IMR-90 (cell line): ENCODE results near the gene CIDEC. TPM values are rescaled to one million over a fixed set of nuclear protein-coding genes. Genes with fewer than 3 reads are reported as not detected.

ENCODE experiments used
- ATAC-seq: fragments of 200-7000 bp; cut with Tn5 transposase; 2 replicates; pipeline ENCODE4 v1.9.1; 2020; ENCODE audit warnings: low read depth, mild to moderate bottlenecking, moderate library complexity
- BruUV-seq: library from RNA; stranded (reverse); fragments of 400-500 nt; replicated peaks from 2 replicates; lab custom pipeline; 2021; lab: Mats Ljungman, UMichigan
- CTCF ChIA-PET: fragments of 300-600 bp; formaldehyde crosslinking; extraction: SDS; loops from one replicate; lab custom pipeline; 2021; ENCODE audit warnings: antibody characterized with exemption; lab: Yijun Ruan, JAX
- POLR2A ChIA-PET: fragments of 300-600 bp; sonication (Branson Sonifier 250); formaldehyde crosslinking; loops from one replicate; lab custom pipeline; 2022; ENCODE audit warnings: antibody characterized with exemption; ENCODE audit not compliant: unreplicated experiment; lab: Charles Lee
- DNase-seq: peaks from one replicate; pipeline ENCODE4 v3.0.0; 2013
- H2AFZ ChIP-seq: replicated peaks from 2 replicates; pipeline ENCODE3; 2013; ENCODE audit warnings: low read length, mild to moderate bottlenecking; ENCODE audit not compliant: poor library complexity
- H2AK5ac ChIP-seq: 2 replicates; pipeline ENCODE4 v1.6.1; 2013; ENCODE audit warnings: low read depth, low read length, inconsistent platforms
- H2AK9ac ChIP-seq: replicated peaks from 2 replicates; pipeline ENCODE3; 2013; ENCODE audit warnings: mild to moderate bottlenecking, low read depth, low read length, moderate library complexity; ENCODE audit not compliant: poor library complexity
- H2BK120ac ChIP-seq: 2 replicates; pipeline ENCODE4 v1.6.1; 2013; ENCODE audit warnings: low read depth, low read length, inconsistent platforms
- H2BK15ac ChIP-seq: 3 replicates; pipeline ENCODE4 v1.6.1; 2013; ENCODE audit warnings: low read depth, low read length, inconsistent platforms
- H2BK20ac ChIP-seq: 2 replicates; pipeline ENCODE4 v1.6.1; 2013; ENCODE audit warnings: low read depth, mild to moderate bottlenecking, inconsistent platforms, low read length, moderate library complexity
- H2BK5ac ChIP-seq: 2 replicates; pipeline ENCODE4 v1.6.1; 2013; ENCODE audit warnings: mild to moderate bottlenecking, low read depth, low read length, inconsistent platforms; ENCODE audit not compliant: poor library complexity, severe bottlenecking
- H3K14ac ChIP-seq: replicated peaks from 2 replicates; pipeline ENCODE4 v1.6.1; 2013; ENCODE audit warnings: low read depth, low read length, inconsistent platforms
- H3K18ac ChIP-seq: 2 replicates; pipeline ENCODE4 v1.6.1; 2013; ENCODE audit warnings: low read depth, low read length, control low read depth
- H3K23ac ChIP-seq: 2 replicates; pipeline ENCODE4 v1.6.1; 2013; ENCODE audit warnings: low read depth, low read length, inconsistent platforms
- H3K27ac ChIP-seq: 2 replicates; pipeline ENCODE4 v1.5.1; 2013; ENCODE audit warnings: mild to moderate bottlenecking, control low read depth, low read length; ENCODE audit not compliant: insufficient read depth
- H3K27me3 ChIP-seq: 2 replicates; pipeline ENCODE4 v1.6.1; 2013; ENCODE audit warnings: low read length; ENCODE audit not compliant: control insufficient read depth, insufficient read depth
- H3K36me3 ChIP-seq: 2 replicates; pipeline ENCODE4 v1.6.1; 2013; ENCODE audit warnings: low read length, mixed read lengths; ENCODE audit not compliant: control insufficient read depth, insufficient read depth
- H3K4ac ChIP-seq: 2 replicates; pipeline ENCODE4 v1.6.1; 2013; ENCODE audit warnings: low read depth, low read length, inconsistent platforms
- H3K4me1 ChIP-seq: 2 replicates; pipeline ENCODE4 v1.6.1; 2013; ENCODE audit warnings: low read length, mixed read lengths; ENCODE audit not compliant: control insufficient read depth, insufficient read depth
- H3K4me2 ChIP-seq: 2 replicates; pipeline ENCODE4 v1.6.1; 2013; ENCODE audit warnings: low read depth, mild to moderate bottlenecking, control low read depth, low read length, moderate library complexity
- H3K4me3 ChIP-seq: 2 replicates; pipeline ENCODE4 v1.5.1; 2013; ENCODE audit warnings: low read depth, mild to moderate bottlenecking, control low read depth, low read length, moderate library complexity; ENCODE audit not compliant: insufficient read depth
- H3K56ac ChIP-seq: 2 replicates; pipeline ENCODE4 v1.6.1; 2013; ENCODE audit warnings: low read length, inconsistent platforms; ENCODE audit not compliant: insufficient read depth; ENCODE audit errors: extremely low read depth
- H3K79me1 ChIP-seq, 2 experiments: 2 replicates each; pipeline ENCODE4 v1.6.1; 2013; ENCODE audit warnings: low read length in 2 of 2, inconsistent platforms in 1 of 2, low read depth in 1 of 2
- H3K9ac ChIP-seq: 2 replicates; pipeline ENCODE4 v1.6.1; 2013; ENCODE audit warnings: low read depth, low read length, control low read depth
- H3K9me1 ChIP-seq: 2 replicates; pipeline ENCODE4 v1.6.1; 2013; ENCODE audit warnings: low read length, inconsistent platforms; ENCODE audit not compliant: insufficient read depth
- H3K9me3 ChIP-seq: 2 replicates; pipeline ENCODE4 v1.6.1; 2013; ENCODE audit warnings: low read length; ENCODE audit not compliant: control insufficient read depth, insufficient read depth
- H4K20me1 ChIP-seq: 2 replicates; pipeline ENCODE4 v1.6.1; 2013; ENCODE audit warnings: low read length, inconsistent platforms; ENCODE audit not compliant: insufficient read depth
- H4K5ac ChIP-seq: 2 replicates; pipeline ENCODE4 v1.6.1; 2013; ENCODE audit warnings: mild to moderate bottlenecking, low read depth, low read length, control low read depth
- H4K8ac ChIP-seq, 2 experiments: 2 replicates each; pipeline ENCODE4 v1.6.1; 2013; ENCODE audit warnings: low read depth in 2 of 2, low read length in 2 of 2, control low read depth in 1 of 2, inconsistent platforms in 1 of 2
- H4K91ac ChIP-seq: 2 replicates; pipeline ENCODE4 v1.6.1; 2013; ENCODE audit warnings: low read depth, low read length, inconsistent platforms; ENCODE audit not compliant: insufficient read depth
- BHLHE40 ChIP-seq: fragments of 150-350 bp; IDR thresholded peaks from 2 replicates; pipeline ENCODE4 v1.6.1; 2016; ENCODE audit warnings: mild to moderate bottlenecking, low read depth, low read length
- FOS ChIP-seq: fragments of 150-350 bp; IDR thresholded peaks from 2 replicates; pipeline ENCODE4 v1.6.1; 2016; ENCODE audit warnings: low read depth, low read length
- MAFK ChIP-seq: IDR thresholded peaks from 2 replicates; pipeline ENCODE4 v1.6.1; 2012; ENCODE audit warnings: low read depth, low read length, improper control_type of control experiment
- MAZ ChIP-seq: IDR thresholded peaks from 2 replicates; pipeline ENCODE4 v1.6.1; 2012; ENCODE audit warnings: low read depth, mild to moderate bottlenecking, low read length, improper control_type of control experiment, moderate library complexity, borderline replicate concordance
- MXI1 ChIP-seq: IDR thresholded peaks from 2 replicates; pipeline ENCODE4 v1.6.1; 2012; ENCODE audit warnings: low read depth, mild to moderate bottlenecking, low read length, moderate library complexity, borderline replicate concordance
- NFE2L2 ChIP-seq: fragments of 150-350 bp; IDR thresholded peaks from 2 replicates; pipeline ENCODE4 v1.6.1; 2016; ENCODE audit warnings: low read depth, mild to moderate bottlenecking, low read length
- POLR2A ChIP-seq: IDR thresholded peaks from 2 replicates; pipeline ENCODE4 v1.6.1; 2012; ENCODE audit warnings: mild to moderate bottlenecking, low read depth, low read length
- RAD21 ChIP-seq: IDR thresholded peaks from 2 replicates; pipeline ENCODE4 v1.6.1; 2012; ENCODE audit warnings: low read length, improper control_type of control experiment
- RCOR1 ChIP-seq: IDR thresholded peaks from 2 replicates; pipeline ENCODE4 v1.6.1; 2012; ENCODE audit warnings: mild to moderate bottlenecking, low read length, improper control_type of control experiment; ENCODE audit not compliant: insufficient replicate concordance
- RFX5 ChIP-seq: IDR thresholded peaks from 2 replicates; pipeline ENCODE4 v1.8.0; 2012; ENCODE audit warnings: low read depth, mild to moderate bottlenecking, low read length, moderate library complexity
- SMC3 ChIP-seq: fragments of 150-350 bp; IDR thresholded peaks from 2 replicates; pipeline ENCODE4 v1.6.1; 2016; ENCODE audit warnings: low read depth, mild to moderate bottlenecking, antibody characterized with exemption, low read length, moderate library complexity
- WGBS, 2 experiments: methylation state at CpG; one replicate each; pipeline versions ENCODE4 v1.1.5 to v1.1.7; 2013; ENCODE audit warnings: missing lambda C conversion rate in 2 of 2; ENCODE audit not compliant: insufficient read length in 1 of 2; ENCODE audit errors: extremely low coverage in 2 of 2; 5-methylcytosine and 5-hydroxymethylcytosine counted together
- dilution Hi-C: fragments of 300-500 bp; cut with HindIII; formaldehyde crosslinking; loops from one replicate; pipeline ENCODE4 v1.14.3; 2018; ENCODE audit warnings: low sequenced_read_pairs; ENCODE audit not compliant: unreplicated experiment
- in situ Hi-C: fragments of 300-500 bp; cut with MboI; formaldehyde crosslinking; loops from 3 replicates; pipeline ENCODE4 v1.14.3; 2019; ENCODE audit warnings: low sequenced_read_pairs, inconsistent platforms, mixed read lengths
- intact Hi-C: fragments of 100-400 bp; cut with micrococcal nuclease; formaldehyde crosslinking; loops from 2 replicates; pipeline ENCODE4 v1.10.0; 2022
- polyA plus RNA-seq, 3 experiments: library from polyadenylated mRNA; depleted of rRNA; stranded (reverse); fragments of >200 nt; gene quantifications; 2 replicates each; pipeline ENCODE4 v1.2.3, GENCODE V29; 2012; ENCODE audit warnings: low replicate concordance in 1 of 3
- total RNA-seq: library from RNA; depleted of rRNA; stranded (reverse); fragments of >200 nt; gene quantifications from 2 replicates; pipeline ENCODE4 v1.2.3, GENCODE V29; 2012
- TF ChIP-seq, protein P1 (sequence below): fragments of 150-350 bp; IDR thresholded peaks from 2 replicates; pipeline ENCODE4 v1.6.1; 2016; ENCODE audit warnings: low read depth, mild to moderate bottlenecking, low read length, moderate library complexity, borderline replicate concordance
- TF ChIP-seq, protein P2 (sequence below): conservative IDR thresholded peaks from 2 replicates; pipeline ENCODE4 v1.5.1; 2012; ENCODE audit warnings: mild to moderate bottlenecking, low read depth, low read length, improper control_type of control experiment
- TF ChIP-seq, protein P3 (sequence below): fragments of 150-350 bp; IDR thresholded peaks from 2 replicates; pipeline ENCODE4 v1.6.1; 2017; ENCODE audit warnings: mild to moderate bottlenecking, antibody characterized with exemption, low read length, low read depth

Gene CIDEC
- total and polyA plus RNA-seq, 2 of the 4 experiments (the other 2 are of a cell fraction) = 0.09 TPM; not detected in 1

DNA sequence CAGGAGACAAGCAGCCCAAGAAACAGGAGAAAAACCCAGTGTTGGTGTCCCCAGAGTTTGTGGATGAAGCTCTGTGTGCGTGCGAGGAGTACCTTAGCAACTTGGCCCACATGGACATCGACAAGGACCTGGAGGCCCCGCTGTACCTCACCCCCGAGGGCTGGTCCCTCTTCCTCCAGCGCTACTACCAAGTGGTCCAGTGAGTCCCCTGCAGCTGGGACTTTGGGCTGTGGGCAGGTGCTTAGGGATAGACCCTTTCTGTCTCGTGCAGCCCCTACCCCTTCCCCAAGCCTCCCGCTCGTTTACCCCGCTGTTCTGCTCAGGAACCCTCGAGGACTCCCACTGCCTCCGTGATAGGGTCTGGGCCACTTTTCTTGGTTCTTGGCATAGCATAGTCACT is 59.5 kb downstream of the CIDEC start:
- H3K4me1 ChIP-seq = no peaks in the 10 kb centered on the region
- no peak overlapping the region for H2AK9ac ChIP-seq
- BruUV-seq = no TSS peak
- no peak overlapping the region for H3K4me3 ChIP-seq
- H3K9ac ChIP-seq = no peak overlapping the region
- ATAC-seq (no peak), DNase-seq (no peak)
- peaks cover 4% of the 10 kb centered on the region for H3K36me3 ChIP-seq
- H2BK120ac ChIP-seq = no peak overlapping the region
- H3K9me3 ChIP-seq = no peaks in the 10 kb centered on the region
- no peak overlapping the region for H2BK5ac ChIP-seq
- no peak overlapping the region for H2BK20ac ChIP-seq
- intact Hi-C loops (no loop called here), in situ Hi-C loops (no loop called here), dilution Hi-C loops (no loop called here)
- H3K27ac ChIP-seq = no peak overlapping the region
- H3K18ac ChIP-seq = no peak overlapping the region
- H3K4me2 ChIP-seq = no peak overlapping the region
- peaks cover 11% of the 10 kb centered on the region for H3K9me1 ChIP-seq
- CTCF ChIA-PET = no interaction called here
- H4K91ac ChIP-seq = no peak overlapping the region
- H4K8ac ChIP-seq = no peak overlapping the region
- no peak overlapping the region for H3K56ac ChIP-seq
- no peaks in the 10 kb centered on the region; the same call in 1 of the 2 replicates for H4K20me1 ChIP-seq
- no peak overlapping the region for H4K5ac ChIP-seq
- no peak overlapping the region for H2AK5ac ChIP-seq
- H2BK15ac ChIP-seq = no peak overlapping the region
- TF ChIP-seq MAFK = no peak
- no peak for TF ChIP-seq BHLHE40
- TF ChIP-seq POLR2A = no peak
- TF ChIP-seq NFE2L2 = no peak
- TF ChIP-seq, protein P1, sequence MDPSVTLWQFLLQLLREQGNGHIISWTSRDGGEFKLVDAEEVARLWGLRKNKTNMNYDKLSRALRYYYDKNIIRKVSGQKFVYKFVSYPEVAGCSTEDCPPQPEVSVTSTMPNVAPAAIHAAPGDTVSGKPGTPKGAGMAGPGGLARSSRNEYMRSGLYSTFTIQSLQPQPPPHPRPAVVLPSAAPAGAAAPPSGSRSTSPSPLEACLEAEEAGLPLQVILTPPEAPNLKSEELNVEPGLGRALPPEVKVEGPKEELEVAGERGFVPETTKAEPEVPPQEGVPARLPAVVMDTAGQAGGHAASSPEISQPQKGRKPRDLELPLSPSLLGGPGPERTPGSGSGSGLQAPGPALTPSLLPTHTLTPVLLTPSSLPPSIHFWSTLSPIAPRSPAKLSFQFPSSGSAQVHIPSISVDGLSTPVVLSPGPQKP = no peak
- TF ChIP-seq, protein P2, sequence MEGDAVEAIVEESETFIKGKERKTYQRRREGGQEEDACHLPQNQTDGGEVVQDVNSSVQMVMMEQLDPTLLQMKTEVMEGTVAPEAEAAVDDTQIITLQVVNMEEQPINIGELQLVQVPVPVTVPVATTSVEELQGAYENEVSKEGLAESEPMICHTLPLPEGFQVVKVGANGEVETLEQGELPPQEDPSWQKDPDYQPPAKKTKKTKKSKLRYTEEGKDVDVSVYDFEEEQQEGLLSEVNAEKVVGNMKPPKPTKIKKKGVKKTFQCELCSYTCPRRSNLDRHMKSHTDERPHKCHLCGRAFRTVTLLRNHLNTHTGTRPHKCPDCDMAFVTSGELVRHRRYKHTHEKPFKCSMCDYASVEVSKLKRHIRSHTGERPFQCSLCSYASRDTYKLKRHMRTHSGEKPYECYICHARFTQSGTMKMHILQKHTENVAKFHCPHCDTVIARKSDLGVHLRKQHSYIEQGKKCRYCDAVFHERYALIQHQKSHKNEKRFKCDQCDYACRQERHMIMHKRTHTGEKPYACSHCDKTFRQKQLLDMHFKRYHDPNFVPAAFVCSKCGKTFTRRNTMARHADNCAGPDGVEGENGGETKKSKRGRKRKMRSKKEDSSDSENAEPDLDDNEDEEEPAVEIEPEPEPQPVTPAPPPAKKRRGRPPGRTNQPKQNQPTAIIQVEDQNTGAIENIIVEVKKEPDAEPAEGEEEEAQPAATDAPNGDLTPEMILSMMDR = no peak
- TF ChIP-seq MXI1 = no peak
- TF ChIP-seq SMC3 = no peak
- TF ChIP-seq, protein P3, sequence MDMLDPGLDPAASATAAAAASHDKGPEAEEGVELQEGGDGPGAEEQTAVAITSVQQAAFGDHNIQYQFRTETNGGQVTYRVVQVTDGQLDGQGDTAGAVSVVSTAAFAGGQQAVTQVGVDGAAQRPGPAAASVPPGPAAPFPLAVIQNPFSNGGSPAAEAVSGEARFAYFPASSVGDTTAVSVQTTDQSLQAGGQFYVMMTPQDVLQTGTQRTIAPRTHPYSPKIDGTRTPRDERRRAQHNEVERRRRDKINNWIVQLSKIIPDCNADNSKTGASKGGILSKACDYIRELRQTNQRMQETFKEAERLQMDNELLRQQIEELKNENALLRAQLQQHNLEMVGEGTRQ = no peak
- TF ChIP-seq MAZ = no peak
- no peak for TF ChIP-seq RCOR1
- no peak for TF ChIP-seq RAD21
- no peak for TF ChIP-seq FOS
- TF ChIP-seq RFX5 = no peak
- 96% methylated on average over 4 of the region's 12 CpGs; no CpG with 5 or more reads in 1 of the 2 experiments for WGBS, 2 experiments
- H3K4ac ChIP-seq = no peak overlapping the region
- no peak overlapping the region for H3K14ac ChIP-seq
- no peak overlapping the region for H3K23ac ChIP-seq
- no peaks in the 10 kb centered on the region for H3K79me1 ChIP-seq
- H2AFZ ChIP-seq = no peak overlapping the region
- H3K27me3 ChIP-seq = no peaks in the 10 kb centered on the region
- POLR2A ChIA-PET = no interaction called here
